ENCODE data around the gene FGFBP1. TPM values are rescaled to one million over a fixed set of nuclear protein-coding genes. Genes with fewer than 3 reads are reported as not detected.

Gene FGFBP1
- not detected in 2 replicates for total RNA-seq (2014; rRNA removed; shearing (Covaris generic))
- polyA plus RNA-seq (2014; cell fraction: nucleus; rRNA removed), result not detected in 2 replicates

- DNase-seq (ENCODE audit: extremely low read depth, low read depth), result no peak
These were observed at the start of gene FGFBP1 for GRCh38 chr4:15938640-15939039. Gene FGFBP1, minus strand, starts transcription at chr4:15938740. Its CDS starts 2,108 bp downstream, at chr4:15936632.

- DNase-seq (ENCODE audit: extremely low read depth, low read depth), result no peak
These were observed 49.7 kb upstream of the FGFBP1 start for GRCh38 chr4:15988222-15988621.

- no peak for DNase-seq (ENCODE audit: extremely low read depth, low read depth)
These were observed 48.4 kb upstream of the FGFBP1 start for GRCh38 chr4:15986907-15987306.

- no peak for DNase-seq (ENCODE audit: extremely low read depth, low read depth)
These were observed 45.1 kb upstream of the FGFBP1 start for GRCh38 chr4:15983610-15984009.

GRCh38 chr4:15982842-15983524 lies 44.4 kb upstream of the FGFBP1 start:
- DNase-seq (ENCODE audit: extremely low read depth, low read depth), result no peak

- no peak for DNase-seq (ENCODE audit: extremely low read depth, low read depth)
These were observed 38.2 kb upstream of the FGFBP1 start for GRCh38 chr4:15976456-15977447.

- no peak for DNase-seq (ENCODE audit: extremely low read depth, low read depth)
These were observed 32.7 kb upstream of the FGFBP1 start for GRCh38 chr4:15971068-15971801.

- DNase-seq (ENCODE audit: extremely low read depth, low read depth), result no peak
These were observed 30.2 kb upstream of the FGFBP1 start for GRCh38 chr4:15968551-15969300.

GRCh38 chr4:15965325-15965724 lies 26.8 kb upstream of the FGFBP1 start:
- no peak for DNase-seq (ENCODE audit: extremely low read depth, low read depth)

GRCh38 chr4:15964159-15964558 lies 25.6 kb upstream of the FGFBP1 start:
- DNase-seq (ENCODE audit: extremely low read depth, low read depth), result no peak

- DNase-seq (ENCODE audit: extremely low read depth, low read depth), result no peak
These were observed 25.0 kb upstream of the FGFBP1 start for GRCh38 chr4:15963576-15963975.

GRCh38 chr4:15963001-15963451 lies 24.5 kb upstream of the FGFBP1 start, which contains the start of gene FGFBP2:
Gene FGFBP2, minus strand, starts transcription at chr4:15963175. Its CDS starts 46 bp downstream, at chr4:15963129.
- DNase-seq (ENCODE audit: extremely low read depth, low read depth), result peak; percentile 12

- no peak for DNase-seq (ENCODE audit: extremely low read depth, low read depth)
These were observed 23.4 kb upstream of the FGFBP1 start for GRCh38 chr4:15961781-15962510.

- DNase-seq (ENCODE audit: extremely low read depth, low read depth), result no peak
These were observed 20.0 kb upstream of the FGFBP1 start for GRCh38 chr4:15958562-15958961.

GRCh38 chr4:15956179-15956850 lies 17.8 kb upstream of the FGFBP1 start:
- DNase-seq (ENCODE audit: extremely low read depth, low read depth), result peak; percentile 79

- no peak for DNase-seq (ENCODE audit: extremely low read depth, low read depth)
These were observed 17.1 kb upstream of the FGFBP1 start for GRCh38 chr4:15955670-15956069.

- DNase-seq (ENCODE audit: extremely low read depth, low read depth), result no peak
These were observed 15.1 kb upstream of the FGFBP1 start for GRCh38 chr4:15953625-15954024.

GRCh38 chr4:15951781-15952180 lies 13.2 kb upstream of the FGFBP1 start:
- no peak for DNase-seq (ENCODE audit: extremely low read depth, low read depth)

GRCh38 chr4:15948826-15949225 lies 10.3 kb upstream of the FGFBP1 start:
- no peak for DNase-seq (ENCODE audit: extremely low read depth, low read depth)
